Measurements from ENCODE around the gene AFAP1L2. TPM values are rescaled to one million over a fixed set of nuclear protein-coding genes. Genes with fewer than 3 reads are reported as not detected.

The AFAP1L2 gene
- polyA plus RNA-seq, 1 experiment: 0.22 TPM

DNA sequence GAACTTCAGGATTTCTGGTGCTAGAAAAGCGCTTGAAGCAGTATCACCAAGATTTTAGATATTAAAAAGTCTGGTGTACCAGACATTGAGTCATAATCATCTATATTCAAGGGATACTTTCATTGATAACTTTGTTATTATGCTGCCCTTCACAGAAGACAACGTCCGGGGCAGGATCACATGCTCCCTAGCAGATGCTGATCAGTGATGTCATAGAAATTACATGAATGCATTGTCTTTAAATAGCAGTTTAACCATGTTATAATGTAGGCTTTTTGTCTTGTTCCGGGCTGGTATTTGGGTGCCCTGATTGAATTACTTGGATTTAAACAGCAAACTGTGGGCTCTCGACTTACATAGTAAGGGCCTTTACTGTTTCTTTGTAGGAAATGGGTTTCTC is 111.2 kb downstream of the AFAP1L2 start:
- no peaks in the 10 kb centered on the region for H3K36me3 ChIP-seq (ENCODE audit: control insufficient read depth, insufficient read depth, low read length)
- no peak for DNase-seq (ENCODE audit: low read depth)
- no peak overlapping the region for H3K4me3 ChIP-seq (ENCODE audit: low read depth, low read length)
- ChIA-PET CTCF (interaction anchor here (2.1 kb wide), 1 partner anchor 11 kb away, joined by 5 read pairs; no protein-coding TSS in a partner anchor), POLR2A (no interaction called here)
- no peaks in the 10 kb centered on the region; the same call in 1 of the 2 replicates for H3K27me3 ChIP-seq (ENCODE audit: control insufficient read depth, insufficient read depth, low read length)
- TF ChIP-seq, protein P1, sequence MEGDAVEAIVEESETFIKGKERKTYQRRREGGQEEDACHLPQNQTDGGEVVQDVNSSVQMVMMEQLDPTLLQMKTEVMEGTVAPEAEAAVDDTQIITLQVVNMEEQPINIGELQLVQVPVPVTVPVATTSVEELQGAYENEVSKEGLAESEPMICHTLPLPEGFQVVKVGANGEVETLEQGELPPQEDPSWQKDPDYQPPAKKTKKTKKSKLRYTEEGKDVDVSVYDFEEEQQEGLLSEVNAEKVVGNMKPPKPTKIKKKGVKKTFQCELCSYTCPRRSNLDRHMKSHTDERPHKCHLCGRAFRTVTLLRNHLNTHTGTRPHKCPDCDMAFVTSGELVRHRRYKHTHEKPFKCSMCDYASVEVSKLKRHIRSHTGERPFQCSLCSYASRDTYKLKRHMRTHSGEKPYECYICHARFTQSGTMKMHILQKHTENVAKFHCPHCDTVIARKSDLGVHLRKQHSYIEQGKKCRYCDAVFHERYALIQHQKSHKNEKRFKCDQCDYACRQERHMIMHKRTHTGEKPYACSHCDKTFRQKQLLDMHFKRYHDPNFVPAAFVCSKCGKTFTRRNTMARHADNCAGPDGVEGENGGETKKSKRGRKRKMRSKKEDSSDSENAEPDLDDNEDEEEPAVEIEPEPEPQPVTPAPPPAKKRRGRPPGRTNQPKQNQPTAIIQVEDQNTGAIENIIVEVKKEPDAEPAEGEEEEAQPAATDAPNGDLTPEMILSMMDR (IDR thresholded peaks at IDR 0.05; ENCODE audit: insufficient read depth, low read depth, low read length): no peak

DNA sequence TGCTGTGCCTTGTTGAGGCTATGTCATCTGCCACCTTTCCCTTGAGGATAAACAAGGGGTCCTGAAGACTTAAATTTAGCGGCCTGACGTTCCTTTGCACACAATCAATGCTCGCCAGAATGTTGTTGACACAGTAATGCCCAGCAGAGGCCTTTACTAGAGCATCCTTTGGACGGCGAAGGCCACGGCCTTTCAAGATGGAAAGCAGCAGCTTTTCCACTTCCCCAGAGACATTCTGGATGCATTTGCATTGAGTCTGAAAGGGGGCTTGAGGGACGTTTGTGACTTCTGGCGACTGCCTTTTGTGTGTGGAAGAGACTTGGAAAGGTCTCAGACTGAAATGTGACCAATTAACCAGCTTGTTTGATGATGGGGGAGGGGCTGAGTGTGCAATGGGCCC is 112.8 kb downstream of the AFAP1L2 start:
- CTCF ChIA-PET: interaction anchor here (1.6 kb wide), 1 partner anchor 15 kb away, joined by 4 read pairs; no protein-coding TSS in a partner anchor
- Histone ChIP-seq H3K36me3 (ENCODE audit: control insufficient read depth, insufficient read depth, low read length) (no peaks in the 10 kb centered on the region), H3K4me3 (ENCODE audit: low read depth, low read length) (no peak overlapping the region), H3K27me3 (ENCODE audit: control insufficient read depth, insufficient read depth, low read length) (no peaks in the 10 kb centered on the region; the same call in none of the 2 replicates)
- POLR2A ChIA-PET: no interaction called here
- TF ChIP-seq, protein P1 (IDR thresholded peaks at IDR 0.05; ENCODE audit: insufficient read depth, low read depth, low read length): no peak
- DNase-seq (ENCODE audit: low read depth): no peak

DNA sequence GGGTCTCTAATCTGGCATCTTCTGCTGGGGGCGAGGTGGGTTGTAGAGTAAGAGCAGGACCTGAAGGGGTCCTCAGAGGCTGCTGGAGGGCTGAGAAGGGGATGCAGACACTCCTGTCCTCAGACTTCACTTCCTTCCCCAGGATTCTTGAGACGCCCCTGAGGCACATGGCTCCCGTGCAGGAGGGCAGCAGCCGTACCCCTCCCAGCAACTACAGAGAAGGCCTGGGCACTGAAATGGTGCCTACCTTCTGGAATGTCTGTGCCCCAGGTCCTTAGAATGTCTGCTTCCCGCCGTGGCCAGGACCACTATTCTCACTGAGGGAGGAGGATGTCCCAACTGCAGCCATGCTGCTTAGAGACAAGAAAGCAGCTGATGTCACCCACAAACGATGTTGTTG is 113.2 kb downstream of the AFAP1L2 start:
- DNase-seq (ENCODE audit: low read depth): no peak
- H3K27me3 ChIP-seq (ENCODE audit: control insufficient read depth, insufficient read depth, low read length): no peaks in the 10 kb centered on the region; the same call in none of the 2 replicates
- H3K4me3 ChIP-seq (ENCODE audit: low read depth, low read length): no peak overlapping the region
- ChIA-PET POLR2A (no interaction called here), CTCF (interaction anchor here (1.6 to 2.5 kb wide), 2 partner anchors 13 to 16 kb away, joined by 4 to 7 read pairs; no protein-coding TSS in a partner anchor)
- TF ChIP-seq, protein P1 (IDR thresholded peaks at IDR 0.05; ENCODE audit: insufficient read depth, low read depth, low read length): no peak
- H3K36me3 ChIP-seq (ENCODE audit: control insufficient read depth, insufficient read depth, low read length): no peaks in the 10 kb centered on the region

DNA sequence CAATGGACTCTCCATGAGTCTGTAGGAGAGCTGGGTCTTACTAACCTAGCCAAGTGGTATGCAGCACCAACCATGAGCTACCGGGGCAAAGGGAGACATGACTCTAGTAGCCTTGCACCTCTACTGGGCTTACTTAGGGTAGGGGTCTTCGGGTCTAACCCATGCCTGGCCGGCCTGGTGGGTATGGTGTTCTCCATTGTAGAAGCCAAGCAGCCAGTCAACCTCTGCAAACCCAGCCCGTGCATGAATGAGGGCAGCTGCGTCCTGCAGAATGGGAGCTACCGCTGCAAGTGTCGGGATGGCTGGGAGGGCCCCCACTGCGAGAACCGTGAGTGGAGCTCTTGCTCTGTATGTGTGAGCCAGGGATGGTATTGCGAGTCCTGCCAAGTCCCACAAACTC is 114.3 kb downstream of the AFAP1L2 start:
- DNase-seq (ENCODE audit: low read depth): no peak
- ChIA-PET POLR2A (no interaction called here), CTCF (interaction anchor here (2.5 kb wide), 1 partner anchor 14 kb away, joined by 7 read pairs; no protein-coding TSS in a partner anchor)
- Histone ChIP-seq H3K36me3 (ENCODE audit: control insufficient read depth, insufficient read depth, low read length) (no peaks in the 10 kb centered on the region), H3K4me3 (ENCODE audit: low read depth, low read length) (no peak overlapping the region), H3K27me3 (ENCODE audit: control insufficient read depth, insufficient read depth, low read length) (no peaks in the 10 kb centered on the region; the same call in none of the 2 replicates)
- TF ChIP-seq, protein P1 (IDR thresholded peaks at IDR 0.05; ENCODE audit: insufficient read depth, low read depth, low read length): no peak

DNA sequence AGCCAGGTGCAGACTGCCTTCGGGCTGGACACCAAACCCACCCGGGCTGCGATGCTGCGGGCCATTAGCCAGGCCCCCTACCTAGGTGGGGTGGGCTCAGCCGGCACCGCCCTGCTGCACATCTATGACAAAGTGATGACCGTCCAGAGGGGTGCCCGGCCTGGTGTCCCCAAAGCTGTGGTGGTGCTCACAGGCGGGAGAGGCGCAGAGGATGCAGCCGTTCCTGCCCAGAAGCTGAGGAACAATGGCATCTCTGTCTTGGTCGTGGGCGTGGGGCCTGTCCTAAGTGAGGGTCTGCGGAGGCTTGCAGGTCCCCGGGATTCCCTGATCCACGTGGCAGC is 115.2 kb downstream of the AFAP1L2 start:
- Histone ChIP-seq H3K27me3 (ENCODE audit: control insufficient read depth, insufficient read depth, low read length) (no peaks in the 10 kb centered on the region; the same call in none of the 2 replicates), H3K36me3 (ENCODE audit: control insufficient read depth, insufficient read depth, low read length) (no peaks in the 10 kb centered on the region), H3K4me3 (ENCODE audit: low read depth, low read length) (no peak overlapping the region)
- TF ChIP-seq, protein P1 (IDR thresholded peaks at IDR 0.05; ENCODE audit: insufficient read depth, low read depth, low read length): no peak
- POLR2A ChIA-PET: no interaction called here
- no peak for DNase-seq (ENCODE audit: low read depth)
- CTCF ChIA-PET: interaction anchor here (2.5 to 2.8 kb wide), 2 partner anchors 11 to 15 kb away, joined by 7 read pairs; no protein-coding TSS in a partner anchor

All from BJ (cell line).